Stimulated activated CD4-positive, alpha-beta T cell treated with anti-CD3 and anti-CD28 coated beads, Interleukin-2, amount 100 ng/mL, for 24 hours (primary cell): ENCODE results near the gene BICDL2.
A peak's percentile ranks its signal among the peaks of the same experiment; 100 is the strongest.

Experiments
- DNase-seq, 2 donors: peaks; one replicate each; pipeline ENCODE4 v3.0.0-alpha.2; 2020

The BICDL2 gene

GRCh38 chr16:3045758-3046640 is 9.3 kb upstream of the BICDL2 start, which contains the start of gene MMP25:
Gene MMP25, plus strand, starts transcription at chr16:3046561. Its CDS starts 357 bp downstream, at chr16:3046918.
- DNase-seq = no peak

GRCh38 chr16:3044708-3045107 is 8.0 kb upstream of the BICDL2 start:
- DNase-seq = no peak

GRCh38 chr16:3042376-3042775 is 5.6 kb upstream of the BICDL2 start:
- DNase-seq = no peak

- DNase-seq = no peak
These were observed 2.2 kb upstream of the BICDL2 start for GRCh38 chr16:3038896-3039295.

- no peak for DNase-seq
These were observed 1.5 kb upstream of the BICDL2 start for GRCh38 chr16:3038256-3038655.

GRCh38 chr16:3035972-3036725 is 595 bp downstream of the BICDL2 start:
- DNase-seq = no peak

GRCh38 chr16:3035289-3035971 is 1.3 kb downstream of the BICDL2 start:
- DNase-seq = no peak

- DNase-seq = no peak
These were observed 4.1 kb downstream of the BICDL2 start for GRCh38 chr16:3032624-3033023.

GRCh38 chr16:3030222-3031212 is 6.2 kb downstream of the BICDL2 start:
- DNase-seq = no peak

GRCh38 chr16:3029491-3030221 is 7.1 kb downstream of the BICDL2 start:
- peak; percentile 39 to 68 for DNase-seq

- no peak for DNase-seq
These were observed 7.9 kb downstream of the BICDL2 start for GRCh38 chr16:3028716-3029319.

GRCh38 chr16:3027983-3028715 is 8.6 kb downstream of the BICDL2 start:
- peak; percentile 89 to 93 for DNase-seq

- no peak for DNase-seq
These were observed 9.3 kb downstream of the BICDL2 start for GRCh38 chr16:3027489-3027795.

GRCh38 chr16:3026609-3027488 is 9.9 kb downstream of the BICDL2 start:
- no peak for DNase-seq

- DNase-seq = no peak
These were observed 10.8 kb downstream of the BICDL2 start for GRCh38 chr16:3026003-3026378.

GRCh38 chr16:3025032-3026002 is 11.4 kb downstream of the BICDL2 start:
- DNase-seq = no peak

- peak; percentile 95 to 97 for DNase-seq
These were observed 12.9 kb downstream of the BICDL2 start, which contains the start of the genes HCFC1R1 and THOC6 for GRCh38 chr16:3023669-3024478. Gene HCFC1R1, minus strand, starts transcription at chr16:3023942. Its CDS starts 1 bp downstream, at chr16:3023941. Gene THOC6, plus strand, starts transcription at chr16:3024035. Its CDS starts 292 bp downstream, at chr16:3024327.
